PC-9 (cell line): ENCODE measurements around the gene JCHAIN. TPM values are rescaled to one million over a fixed set of nuclear protein-coding genes. Genes with fewer than 3 reads are reported as not detected.

Source experiments
- BruUV-seq: library from RNA; stranded (reverse); fragments of 400-500 nt; replicated peaks from 2 replicates; lab custom pipeline; 2021; lab: Mats Ljungman, UMichigan
- CTCF ChIA-PET: fragments of 300-600 bp; sonication (Branson Sonifier 250); formaldehyde crosslinking; loops from one replicate; lab custom pipeline; 2022; ENCODE audit warnings: antibody characterized with exemption; lab: Charles Lee
- POLR2A ChIA-PET: fragments of 300-600 bp; sonication (Branson Sonifier 250); formaldehyde crosslinking; loops from one replicate; lab custom pipeline; 2022; ENCODE audit warnings: antibody characterized with exemption; ENCODE audit not compliant: unreplicated experiment; lab: Charles Lee
- DNase-seq, 2 experiments: peaks; one replicate each; pipeline versions ENCODE4 v3.0.0 to v3.0.0-alpha.2; 2015 to 2022; ENCODE audit warnings: mixed read lengths in 1 of 2
- H2AFZ ChIP-seq: fragments of 200-600 bp; sonication (generic); 2 replicates; pipeline ENCODE4 v1.8.1; 2017; ENCODE audit warnings: antibody characterized with exemption
- H3F3A ChIP-seq: fragments of 200-600 bp; sonication (generic); 2 replicates; pipeline ENCODE4 v1.8.1; 2017; ENCODE audit warnings: antibody characterized with exemption, mild to moderate bottlenecking, low read depth; ENCODE audit not compliant: insufficient read depth
- H3K27ac ChIP-seq: fragments of 200-600 bp; sonication (generic); 2 replicates; pipeline ENCODE4 v1.6.1; 2016; ENCODE audit warnings: mixed run types
- H3K27me3 ChIP-seq: fragments of 200-600 bp; sonication (generic); 2 replicates; pipeline ENCODE4 v1.6.1; 2016; ENCODE audit warnings: low read depth, mixed run types; ENCODE audit not compliant: insufficient read depth
- H3K36me3 ChIP-seq: fragments of 200-600 bp; sonication (generic); 2 replicates; pipeline ENCODE4 v1.6.1; 2016; ENCODE audit warnings: low read depth, mixed run types
- H3K4me1 ChIP-seq: fragments of 200-600 bp; sonication (generic); replicated peaks from 2 replicates; pipeline ENCODE4 v1.6.1; 2016; ENCODE audit warnings: mixed run types; ENCODE audit not compliant: insufficient read depth
- H3K4me2 ChIP-seq: fragments of 200-600 bp; sonication (generic); 2 replicates; pipeline ENCODE4 v1.6.1; 2017; ENCODE audit warnings: mixed run types
- H3K4me3 ChIP-seq: fragments of 200-600 bp; sonication (generic); 2 replicates; pipeline ENCODE4 v1.6.1; 2016; ENCODE audit warnings: mixed run types
- H3K79me2 ChIP-seq: fragments of 200-600 bp; sonication (generic); 2 replicates; pipeline ENCODE4 v1.6.1; 2017; ENCODE audit warnings: low read depth, mixed run types
- H3K9me2 ChIP-seq: fragments of 200-600 bp; sonication (generic); 2 replicates; pipeline ENCODE4 v1.8.1; 2017; ENCODE audit warnings: mild to moderate bottlenecking; ENCODE audit not compliant: insufficient read depth
- H3K9me3 ChIP-seq: fragments of 200-600 bp; sonication (generic); 2 replicates; pipeline ENCODE4 v1.8.1; 2016; ENCODE audit warnings: low read depth; ENCODE audit not compliant: insufficient read depth
- H4K20me1 ChIP-seq: fragments of 200-600 bp; sonication (generic); 2 replicates; pipeline ENCODE4 v1.8.1; 2017; ENCODE audit not compliant: insufficient read depth
- EZH2 ChIP-seq: fragments of 200-600 bp; sonication (generic); IDR thresholded peaks from 2 replicates; pipeline ENCODE4 v1.8.0; 2017; ENCODE audit warnings: antibody characterized with exemption, low read depth
- intact Hi-C: fragments of 100-400 bp; cut with micrococcal nuclease; formaldehyde crosslinking; loops from one replicate; pipeline ENCODE4 v1.10.0; 2022; ENCODE audit not compliant: unreplicated experiment
- total RNA-seq: library from RNA; stranded (reverse); gene quantifications from 2 replicates; pipeline ENCODE4 v1.2.3, GENCODE V29; 2021
- TF ChIP-seq, protein P1 (sequence below): fragments of 200-600 bp; sonication (generic); conservative IDR thresholded peaks from 2 replicates; pipeline ENCODE4 v1.6.1; 2017; ENCODE audit warnings: mixed run types, antibody characterized with exemption, mild to moderate bottlenecking, moderate library complexity

JCHAIN gene
- total RNA-seq, 1 experiment from 2014 or later: not detected

DNA sequence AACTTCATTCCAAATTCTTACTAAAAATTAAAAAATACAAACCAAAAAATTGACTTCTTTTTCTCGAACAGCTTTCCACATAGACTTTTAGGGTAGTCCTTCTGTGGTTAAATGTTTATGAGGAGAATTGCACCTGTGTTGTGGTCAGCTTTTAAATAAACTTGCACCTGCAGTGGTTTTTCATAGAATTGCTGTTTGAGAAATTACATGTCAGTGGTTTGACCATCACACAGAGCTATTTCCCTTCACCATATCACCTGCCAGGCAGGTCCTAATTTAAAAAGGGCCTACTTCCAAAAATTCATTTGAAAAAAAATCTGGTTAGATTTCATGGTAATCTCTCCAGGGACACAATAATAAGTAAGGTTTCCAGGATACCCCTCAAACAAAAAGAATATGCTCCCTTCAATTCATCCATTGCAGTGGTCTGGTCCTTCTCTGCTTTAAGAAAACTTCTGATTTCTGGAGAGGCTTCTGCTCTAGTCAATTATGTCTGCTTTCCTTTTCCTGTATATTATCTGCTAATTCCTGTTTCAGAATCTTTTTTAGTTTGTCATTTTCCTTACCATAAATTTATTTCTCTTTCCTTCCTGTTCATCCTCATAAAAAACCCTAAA is 12.2 kb upstream of the JCHAIN start:
- H3K27me3 ChIP-seq: no peaks in the 10 kb centered on the region
- no peaks in the 10 kb centered on the region for H3K9me2 ChIP-seq
- no peaks in the 10 kb centered on the region for H3K4me1 ChIP-seq
- no peak overlapping the region for H3K4me3 ChIP-seq
- POLR2A ChIA-PET: no interaction called here
- no peaks in the 10 kb centered on the region for H3K79me2 ChIP-seq
- no peak overlapping the region for H3K4me2 ChIP-seq
- no peaks in the 10 kb centered on the region for H3K36me3 ChIP-seq
- BruUV-seq: no TSS peak
- no peaks in the 10 kb centered on the region for H4K20me1 ChIP-seq
- H3K9me3 ChIP-seq: no peaks in the 10 kb centered on the region
- DNase-seq: no peak
- no peaks in the 10 kb centered on the region for H3F3A ChIP-seq
- H2AFZ ChIP-seq: no peak overlapping the region
- intact Hi-C loops: no loop called here
- no peak overlapping the region for H3K27ac ChIP-seq
- TF ChIP-seq, protein P1, sequence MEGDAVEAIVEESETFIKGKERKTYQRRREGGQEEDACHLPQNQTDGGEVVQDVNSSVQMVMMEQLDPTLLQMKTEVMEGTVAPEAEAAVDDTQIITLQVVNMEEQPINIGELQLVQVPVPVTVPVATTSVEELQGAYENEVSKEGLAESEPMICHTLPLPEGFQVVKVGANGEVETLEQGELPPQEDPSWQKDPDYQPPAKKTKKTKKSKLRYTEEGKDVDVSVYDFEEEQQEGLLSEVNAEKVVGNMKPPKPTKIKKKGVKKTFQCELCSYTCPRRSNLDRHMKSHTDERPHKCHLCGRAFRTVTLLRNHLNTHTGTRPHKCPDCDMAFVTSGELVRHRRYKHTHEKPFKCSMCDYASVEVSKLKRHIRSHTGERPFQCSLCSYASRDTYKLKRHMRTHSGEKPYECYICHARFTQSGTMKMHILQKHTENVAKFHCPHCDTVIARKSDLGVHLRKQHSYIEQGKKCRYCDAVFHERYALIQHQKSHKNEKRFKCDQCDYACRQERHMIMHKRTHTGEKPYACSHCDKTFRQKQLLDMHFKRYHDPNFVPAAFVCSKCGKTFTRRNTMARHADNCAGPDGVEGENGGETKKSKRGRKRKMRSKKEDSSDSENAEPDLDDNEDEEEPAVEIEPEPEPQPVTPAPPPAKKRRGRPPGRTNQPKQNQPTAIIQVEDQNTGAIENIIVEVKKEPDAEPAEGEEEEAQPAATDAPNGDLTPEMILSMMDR: no peak
- no peak for TF ChIP-seq EZH2
- CTCF ChIA-PET: no interaction called here

DNA sequence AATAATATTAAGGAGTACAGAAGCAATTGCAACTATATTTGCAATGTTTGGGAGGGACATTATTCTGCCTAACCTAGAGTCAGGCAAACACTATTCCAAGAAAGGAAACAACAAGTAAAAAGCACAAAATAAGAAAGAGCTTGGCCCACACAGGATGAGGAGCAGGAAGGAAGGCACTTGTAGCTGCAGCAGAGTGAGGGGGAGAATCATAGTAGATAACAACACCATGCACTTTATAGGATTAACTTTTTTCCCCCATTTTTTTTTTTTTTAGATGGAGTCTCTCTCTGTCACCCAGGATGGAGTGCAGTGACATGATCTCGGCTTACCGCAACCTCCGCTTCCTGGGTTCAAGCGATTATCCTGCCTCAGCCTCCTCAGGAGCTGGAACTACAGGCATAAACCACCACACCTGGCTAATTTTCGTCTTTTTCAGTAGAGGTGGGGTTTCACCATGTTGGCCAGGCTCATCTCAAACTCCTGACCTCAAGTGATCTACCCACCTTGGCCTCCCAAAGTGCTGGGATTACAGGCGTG is 10.3 kb upstream of the JCHAIN start:
- intact Hi-C loops: no loop called here
- no peak overlapping the region for H3K4me2 ChIP-seq
- no TSS peak for BruUV-seq
- POLR2A ChIA-PET: interaction anchor here (0.6 kb wide), 1 partner anchor 189 kb away, joined by 7 read pairs; no protein-coding TSS in a partner anchor
- no peaks in the 10 kb centered on the region for H4K20me1 ChIP-seq
- H3K9me3 ChIP-seq: no peaks in the 10 kb centered on the region
- H3K27me3 ChIP-seq: no peaks in the 10 kb centered on the region
- no peak overlapping the region for H3K27ac ChIP-seq
- no peak overlapping the region for H2AFZ ChIP-seq
- H3K36me3 ChIP-seq: no peaks in the 10 kb centered on the region
- H3K4me3 ChIP-seq: no peak overlapping the region
- no peak for TF ChIP-seq EZH2
- TF ChIP-seq, protein P1: no peak
- CTCF ChIA-PET: no interaction called here
- no peak for DNase-seq
- no peaks in the 10 kb centered on the region for H3K4me1 ChIP-seq
- H3K9me2 ChIP-seq: no peaks in the 10 kb centered on the region
- no peaks in the 10 kb centered on the region for H3K79me2 ChIP-seq
- no peaks in the 10 kb centered on the region for H3F3A ChIP-seq

DNA sequence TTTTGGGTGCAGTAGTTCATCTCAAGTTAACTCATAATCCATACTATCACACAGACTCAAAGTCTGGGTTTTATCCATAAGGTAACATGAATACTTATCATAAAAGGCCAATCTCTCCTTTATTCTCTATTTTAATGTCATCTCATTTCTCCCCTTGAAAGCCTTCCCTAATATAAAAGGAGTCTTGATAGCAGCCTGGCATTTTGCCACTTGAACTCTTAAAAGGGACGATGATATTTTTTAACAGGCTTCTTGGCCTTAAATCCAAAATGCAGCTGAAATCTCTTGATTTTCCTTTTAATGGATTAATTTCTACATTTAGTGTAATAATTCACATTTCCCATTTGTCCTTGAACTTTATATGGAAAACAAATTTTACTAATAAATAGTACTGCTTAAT is 8.4 kb upstream of the JCHAIN start:
- H3F3A ChIP-seq: no peaks in the 10 kb centered on the region
- H3K4me2 ChIP-seq: no peak overlapping the region
- no peak overlapping the region for H3K27ac ChIP-seq
- no peak for DNase-seq
- ChIA-PET POLR2A (no interaction called here), CTCF (no interaction called here)
- TF ChIP-seq, protein P1: no peak
- no peak for TF ChIP-seq EZH2
- no peaks in the 10 kb centered on the region for H3K4me1 ChIP-seq
- H3K36me3 ChIP-seq: no peaks in the 10 kb centered on the region
- no peaks in the 10 kb centered on the region for H3K27me3 ChIP-seq
- BruUV-seq: no TSS peak
- no peaks in the 10 kb centered on the region for H4K20me1 ChIP-seq
- intact Hi-C loops: no loop called here
- no peaks in the 10 kb centered on the region for H3K9me3 ChIP-seq
- no peak overlapping the region for H2AFZ ChIP-seq
- H3K4me3 ChIP-seq: no peak overlapping the region
- H3K9me2 ChIP-seq: no peaks in the 10 kb centered on the region
- no peaks in the 10 kb centered on the region for H3K79me2 ChIP-seq
